ENCODE measurements around the gene GPATCH8.

The GPATCH8 gene

GRCh38 chr17:44451016-44451627 lies 52.1 kb downstream of the GPATCH8 start:
- DNase-seq (ENCODE audit: low spot score): no peak

GRCh38 chr17:44448412-44448811 lies 54.8 kb downstream of the GPATCH8 start:
- no peak for DNase-seq (ENCODE audit: low spot score)

GRCh38 chr17:44444735-44445105 lies 58.5 kb downstream of the GPATCH8 start:
- DNase-seq (ENCODE audit: low spot score): no peak

- DNase-seq (ENCODE audit: low spot score): no peak
Measured at GRCh38 chr17:44442806-44443205, 60.4 kb downstream of the GPATCH8 start.

GRCh38 chr17:44439168-44439567 lies 64.0 kb downstream of the GPATCH8 start:
- DNase-seq (ENCODE audit: low spot score): no peak

- DNase-seq (ENCODE audit: low spot score): no peak
Measured at GRCh38 chr17:44438636-44439035, 64.6 kb downstream of the GPATCH8 start.

- no peak for DNase-seq (ENCODE audit: low spot score)
Measured at GRCh38 chr17:44436336-44436735, 66.9 kb downstream of the GPATCH8 start.

- DNase-seq (ENCODE audit: low spot score): no peak
Measured at GRCh38 chr17:44432254-44433157, 70.7 kb downstream of the GPATCH8 start.

- no peak for DNase-seq (ENCODE audit: low spot score)
Measured at GRCh38 chr17:44424828-44425461, 78.3 kb downstream of the GPATCH8 start.

GRCh38 chr17:44417553-44417952 lies 85.7 kb downstream of the GPATCH8 start:
- no peak for DNase-seq (ENCODE audit: low spot score)

GRCh38 chr17:44416558-44417289 lies 86.5 kb downstream of the GPATCH8 start:
- no peak for DNase-seq (ENCODE audit: low spot score)

- no peak for DNase-seq (ENCODE audit: low spot score)
Measured at GRCh38 chr17:44414394-44415155, 88.6 kb downstream of the GPATCH8 start.

- no peak for DNase-seq (ENCODE audit: low spot score)
Measured at GRCh38 chr17:44409309-44410028, 93.7 kb downstream of the GPATCH8 start.

- DNase-seq (ENCODE audit: low spot score): no peak
Measured at GRCh38 chr17:44408786-44409185, 94.4 kb downstream of the GPATCH8 start.

- no peak for DNase-seq (ENCODE audit: low spot score)
Measured at GRCh38 chr17:44402564-44403172, 100.5 kb downstream of the GPATCH8 start.

GRCh38 chr17:44400226-44400847 lies 102.9 kb downstream of the GPATCH8 start:
- no peak for DNase-seq (ENCODE audit: low spot score)

- no peak for DNase-seq (ENCODE audit: low spot score)
Measured at GRCh38 chr17:44398692-44399691, 104.2 kb downstream of the GPATCH8 start.
